GM19372 (cell line): Measurements from ENCODE around the gene KMT2C.
"Not testable (repeated sequence)": the region's sequence is repeated elsewhere in the genome, so short reads cannot be mapped to it uniquely, and the experiment has no call there.

Experiments
- ATAC-seq: cut with Tn5 transposase; IDR thresholded peaks from one replicate; pipeline ENCODE4 v1.9.1; 2021; ENCODE audit warnings: mild to moderate bottlenecking, low read depth, moderate library complexity; ENCODE audit not compliant: unreplicated experiment

Gene KMT2C

DNA sequence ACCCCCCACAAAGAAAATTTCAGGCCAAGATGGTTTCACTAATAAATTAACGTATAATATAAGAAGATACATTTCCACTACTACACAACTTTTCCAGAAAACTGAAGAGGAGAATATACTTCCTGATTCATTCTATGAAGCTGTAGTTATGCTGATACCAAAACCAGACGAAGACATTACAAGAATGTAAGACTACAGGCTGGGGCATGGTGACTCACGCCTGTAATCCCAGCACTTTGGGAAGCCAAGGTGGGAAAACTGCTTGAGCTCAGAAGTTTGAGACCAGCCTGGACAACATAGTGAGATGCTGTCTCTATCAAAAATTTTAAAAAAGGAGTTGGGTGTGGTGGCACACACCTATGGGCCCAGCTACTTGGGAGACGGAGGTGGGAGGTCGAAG lies 201.4 kb downstream of the KMT2C start:
- ATAC-seq, result not testable (repeated sequence)

GRCh38 chr7:152231089-152231488 lies 204.7 kb downstream of the KMT2C start:
- no peak for ATAC-seq

DNA sequence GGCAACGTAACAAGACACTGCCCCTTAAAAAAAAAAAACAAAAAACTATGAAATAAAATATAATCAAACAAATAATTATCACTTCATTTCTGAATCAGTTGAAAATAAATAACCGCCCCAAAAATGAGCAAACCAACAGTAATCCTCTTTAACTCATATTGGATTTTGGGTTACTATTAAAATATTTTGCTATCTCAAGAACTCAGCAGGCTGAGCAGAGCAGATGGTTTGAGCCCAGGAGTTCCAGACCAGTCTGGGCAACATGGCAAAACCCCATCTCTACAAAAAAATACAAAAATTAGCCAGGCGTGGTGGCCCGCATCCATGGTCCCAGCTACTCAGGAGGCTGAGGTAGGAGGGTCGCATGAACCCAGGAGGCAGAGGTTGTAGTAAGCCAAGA lies 216.2 kb downstream of the KMT2C start:
- ATAC-seq, result not testable (repeated sequence)

GRCh38 chr7:152208766-152209165 lies 227.0 kb downstream of the KMT2C start:
- not testable (repeated sequence) for ATAC-seq

DNA sequence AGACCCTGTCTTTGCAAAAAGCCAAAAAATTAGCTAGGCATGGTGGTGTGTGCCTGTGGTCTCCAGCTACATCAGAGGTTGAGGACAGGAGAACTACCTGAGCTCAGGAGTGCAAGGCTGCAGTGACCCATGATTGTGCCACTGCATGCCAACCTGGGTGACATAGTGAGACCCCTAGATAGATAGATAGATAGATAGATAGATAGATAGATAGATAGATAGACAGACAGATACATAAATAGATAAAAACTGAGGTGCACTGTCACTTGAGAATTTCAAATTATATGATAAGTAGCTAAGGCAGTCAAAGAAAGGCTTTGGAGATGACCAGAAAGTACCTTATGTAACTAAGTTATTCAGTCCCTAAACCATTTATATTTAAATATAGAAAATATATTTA lies 231.4 kb downstream of the KMT2C start:
- not testable (repeated sequence) for ATAC-seq

- ATAC-seq, result no peak
These were observed 232.7 kb downstream of the KMT2C start for GRCh38 chr7:152203095-152203494.

DNA sequence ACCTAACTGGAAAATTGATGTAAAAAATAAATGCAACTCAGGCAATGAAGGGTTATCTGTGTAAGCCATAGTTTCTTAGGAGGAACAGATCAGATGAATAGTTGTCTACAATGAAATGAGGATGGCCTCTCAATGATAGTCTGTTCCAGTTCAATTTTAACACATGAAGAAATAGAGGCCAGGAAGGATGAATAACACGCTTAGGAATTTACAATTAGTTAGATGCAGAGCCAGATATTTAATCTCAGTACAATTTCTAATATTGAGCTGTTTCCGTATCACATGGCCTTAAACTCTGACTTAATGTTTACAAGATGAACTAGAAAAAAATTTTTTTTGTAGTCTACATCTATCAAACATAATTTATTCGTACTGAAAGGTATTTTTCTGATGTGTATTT lies 233.7 kb downstream of the KMT2C start:
- no peak for ATAC-seq

DNA sequence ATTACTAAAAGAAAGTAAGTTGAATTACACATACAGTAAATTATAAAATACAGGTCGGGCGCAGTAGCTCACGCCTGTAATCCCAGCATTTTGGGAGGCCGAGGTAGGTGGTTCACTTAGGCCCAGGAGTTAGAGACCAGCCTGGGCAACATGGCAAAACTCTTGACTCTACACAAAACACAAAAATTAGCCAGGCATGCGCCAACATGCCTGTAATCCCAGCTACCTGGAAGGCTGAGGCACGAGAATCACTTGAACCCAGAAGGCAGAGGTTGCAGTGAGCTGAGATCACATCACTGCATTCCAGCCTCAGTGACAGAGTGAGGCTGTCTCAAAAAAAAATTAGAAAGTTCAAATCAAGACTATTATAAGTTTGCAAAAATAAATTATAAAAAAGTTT lies 235.4 kb downstream of the KMT2C start:
- ATAC-seq, result no peak

DNA sequence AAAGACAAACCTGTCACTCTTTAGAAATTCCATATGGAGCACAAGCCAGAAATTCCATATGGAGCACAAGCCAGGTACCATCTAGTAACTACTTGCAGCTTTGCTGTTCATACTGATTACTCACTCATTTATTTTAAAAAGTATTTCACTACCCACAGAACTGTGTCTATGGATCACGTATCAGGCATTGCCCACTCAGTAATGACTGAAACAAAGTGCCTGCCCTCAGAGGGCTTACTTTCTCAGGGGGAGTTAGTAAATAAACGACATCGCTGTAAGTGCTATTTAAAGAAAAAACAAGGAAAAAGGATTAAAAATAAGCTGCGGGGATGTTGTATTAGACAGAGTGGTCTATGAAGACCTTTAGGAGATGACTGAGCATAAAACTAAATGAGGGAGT lies 239.4 kb downstream of the KMT2C start:
- no peak for ATAC-seq

- ATAC-seq, result no peak
These were observed 241.9 kb downstream of the KMT2C start for GRCh38 chr7:152193880-152194279.

DNA sequence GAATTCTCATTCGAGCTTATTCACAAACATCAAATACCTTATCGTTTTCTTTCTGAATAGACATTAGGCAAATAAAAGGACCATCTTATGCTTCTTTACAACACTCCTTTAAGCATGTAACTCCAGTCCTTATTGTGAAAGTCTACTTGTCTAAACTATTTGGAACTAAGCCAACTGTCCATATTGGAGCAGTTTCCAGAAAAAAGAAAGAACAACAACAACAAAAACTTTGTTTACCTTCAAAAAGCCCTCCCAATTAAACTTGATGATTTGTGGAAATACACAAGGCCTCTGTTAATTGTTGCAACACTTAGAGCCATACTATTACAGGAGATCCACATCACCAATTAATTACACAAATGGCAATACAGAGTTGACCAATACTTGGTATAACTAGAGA lies 246.7 kb downstream of the KMT2C start:
- no peak for ATAC-seq

DNA sequence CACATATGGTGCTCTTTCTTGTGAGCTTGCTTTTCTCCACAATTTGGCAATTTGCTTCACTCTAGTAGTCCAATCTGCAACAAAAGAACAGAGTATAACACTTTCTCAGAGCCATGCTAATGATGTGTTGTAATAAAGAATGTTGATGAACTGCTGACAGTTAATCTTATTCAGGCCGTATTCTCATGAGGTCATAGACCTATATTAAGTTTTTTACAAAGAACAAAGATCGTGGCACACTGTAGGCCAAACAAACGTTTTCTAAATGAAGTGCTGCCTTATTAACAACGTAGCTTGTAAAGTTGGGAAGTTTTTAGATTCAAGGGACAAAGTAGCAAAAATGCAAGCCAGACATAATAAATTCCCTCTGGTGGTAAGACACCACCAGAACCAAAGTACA lies 250.2 kb downstream of the KMT2C start:
- ATAC-seq, result no peak

DNA sequence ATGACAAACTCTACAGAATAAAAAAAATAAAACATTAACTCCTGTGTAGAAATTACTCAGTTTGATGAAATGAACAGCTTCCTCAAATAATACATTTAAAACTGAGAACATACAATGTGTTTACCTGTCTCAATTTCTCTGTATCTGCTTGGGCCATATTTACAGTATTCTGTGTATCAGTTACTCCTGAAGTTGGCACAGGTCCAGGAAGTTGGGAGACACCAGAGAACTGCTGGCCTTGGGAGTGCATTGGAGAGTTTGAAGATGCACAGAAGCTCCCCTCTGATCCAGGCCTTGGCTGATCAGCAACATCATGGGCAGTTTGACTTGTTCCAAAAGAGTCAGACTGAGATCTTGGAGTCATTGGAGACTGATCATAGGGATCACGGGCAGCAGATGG lies 255.2 kb downstream of the KMT2C start:
- ATAC-seq, result no peak

DNA sequence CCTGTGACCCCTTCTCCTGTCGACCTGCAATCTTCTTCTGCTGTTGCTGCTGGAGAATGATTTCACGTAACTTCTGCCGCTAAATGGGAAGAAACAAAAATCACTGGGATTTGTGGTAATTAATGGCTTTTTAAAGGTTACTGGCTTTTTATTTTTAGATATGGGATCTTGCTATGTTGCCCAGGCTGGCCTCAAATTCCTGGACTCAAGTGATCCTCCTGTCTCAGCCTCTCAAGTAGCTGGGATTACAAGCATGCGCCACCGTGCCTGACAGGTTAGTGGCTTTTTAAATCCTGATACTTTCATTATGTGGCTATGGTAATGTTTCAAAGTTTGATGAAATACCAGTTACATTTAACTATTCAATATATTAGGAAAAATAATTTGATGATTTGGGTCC lies 255.8 kb downstream of the KMT2C start:
- no peak for ATAC-seq

DNA sequence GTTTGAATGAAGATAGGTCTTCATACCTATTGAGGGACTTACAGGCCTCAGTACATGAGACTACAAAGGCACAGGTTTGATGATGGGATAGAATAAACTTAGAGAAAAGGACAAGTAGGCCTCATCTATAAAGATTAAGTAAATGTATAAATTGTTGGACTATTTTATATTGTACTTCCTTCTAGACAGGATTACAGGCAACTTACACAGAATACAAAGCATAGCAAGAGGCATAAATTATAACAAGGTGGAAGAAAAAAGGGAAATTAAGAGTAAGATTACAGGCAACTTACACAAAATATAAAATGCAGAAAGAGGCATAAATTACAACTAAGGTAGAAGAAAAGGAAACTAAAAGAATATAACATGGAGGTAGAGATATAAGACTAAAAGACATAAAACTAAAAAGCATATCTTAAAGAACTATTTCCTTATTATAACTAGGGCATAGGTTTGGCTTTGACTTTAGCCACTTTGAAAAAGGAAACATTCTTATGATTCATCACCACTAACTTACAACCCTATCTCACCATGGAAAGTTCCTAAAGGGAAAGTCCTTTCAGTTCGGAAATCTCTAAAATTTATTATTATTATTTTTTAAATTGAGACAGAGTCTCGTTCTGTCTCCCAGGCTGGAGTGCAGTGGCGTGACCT lies 257.3 kb downstream of the KMT2C start:
- no peak for ATAC-seq

DNA sequence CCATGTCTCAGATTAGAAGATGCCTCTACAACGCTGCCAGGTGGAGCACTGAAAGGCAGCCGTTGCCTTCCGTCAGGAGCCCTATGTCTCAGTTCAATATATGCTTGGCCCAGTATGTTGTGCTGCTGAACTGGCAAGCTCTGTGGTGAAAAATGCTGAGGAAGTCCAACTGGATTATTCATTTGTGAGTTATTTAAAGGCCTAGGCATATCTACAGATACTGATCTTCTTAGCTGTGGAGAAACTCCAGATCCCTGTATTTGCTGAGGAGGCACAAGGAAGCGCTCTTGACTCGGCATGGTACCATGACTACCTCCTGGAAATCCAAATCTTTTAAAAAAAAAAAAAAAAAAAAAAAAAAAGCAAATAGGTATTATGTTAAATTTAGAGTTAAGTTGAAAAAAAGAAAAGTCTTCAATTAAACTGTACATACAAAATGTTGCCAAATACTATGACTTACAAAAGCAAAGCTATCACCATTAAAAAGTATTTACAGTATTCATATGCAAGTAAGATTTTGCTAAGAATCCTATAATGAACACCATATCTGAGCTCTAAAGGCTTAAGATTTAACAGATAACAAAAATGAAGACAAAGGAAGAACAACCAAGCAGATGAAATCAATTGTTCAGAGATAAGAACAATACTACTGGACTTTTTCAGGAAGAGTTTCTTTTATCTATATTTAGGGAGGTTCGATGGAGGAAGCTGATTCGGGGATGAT lies 258.0 kb downstream of the KMT2C start:
- ATAC-seq, result no peak

GRCh38 chr7:152176797-152177196 lies 259.0 kb downstream of the KMT2C start:
- ATAC-seq, result peak; percentile 70

GRCh38 chr7:152173372-152174070 lies 262.3 kb downstream of the KMT2C start:
- ATAC-seq, result no peak

DNA sequence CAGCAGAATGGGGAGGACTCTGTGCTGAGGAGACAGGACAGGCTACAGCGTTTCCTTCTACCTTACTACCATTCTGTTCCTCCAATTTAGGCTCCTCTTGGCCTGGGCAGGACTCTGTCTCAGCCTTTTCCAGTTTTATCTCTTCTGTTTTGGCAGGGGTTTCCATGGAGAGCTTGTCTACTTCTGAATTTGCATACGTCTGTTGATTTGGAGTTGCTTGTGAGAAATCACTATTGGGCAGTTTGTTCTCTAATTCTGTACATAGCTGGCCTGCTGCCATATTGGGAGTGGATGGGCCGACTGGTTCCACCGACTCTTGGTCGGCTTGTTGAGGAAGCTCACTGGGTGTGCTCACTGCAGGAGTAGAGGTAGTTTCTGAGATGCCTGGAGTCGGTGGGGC lies 273.5 kb downstream of the KMT2C start:
- no peak for ATAC-seq

DNA sequence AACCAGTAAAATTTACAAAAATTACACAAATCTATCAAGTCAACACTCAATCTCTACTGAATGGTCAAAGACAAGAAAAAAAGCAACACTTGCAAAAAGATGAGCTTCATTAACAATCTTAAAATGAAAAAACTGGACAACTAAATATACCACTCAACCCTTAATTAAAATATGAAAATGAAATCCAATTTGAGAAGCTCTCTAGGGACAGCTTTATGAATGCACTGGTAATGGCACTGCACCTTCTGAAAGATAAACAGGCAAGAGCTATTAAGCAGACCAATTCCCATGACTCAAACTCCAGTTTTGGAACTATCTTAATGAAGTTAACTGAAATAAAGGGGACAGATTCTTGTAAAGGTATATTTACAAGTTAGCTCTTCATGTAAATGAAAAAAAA lies 274.6 kb downstream of the KMT2C start:
- no peak for ATAC-seq

DNA sequence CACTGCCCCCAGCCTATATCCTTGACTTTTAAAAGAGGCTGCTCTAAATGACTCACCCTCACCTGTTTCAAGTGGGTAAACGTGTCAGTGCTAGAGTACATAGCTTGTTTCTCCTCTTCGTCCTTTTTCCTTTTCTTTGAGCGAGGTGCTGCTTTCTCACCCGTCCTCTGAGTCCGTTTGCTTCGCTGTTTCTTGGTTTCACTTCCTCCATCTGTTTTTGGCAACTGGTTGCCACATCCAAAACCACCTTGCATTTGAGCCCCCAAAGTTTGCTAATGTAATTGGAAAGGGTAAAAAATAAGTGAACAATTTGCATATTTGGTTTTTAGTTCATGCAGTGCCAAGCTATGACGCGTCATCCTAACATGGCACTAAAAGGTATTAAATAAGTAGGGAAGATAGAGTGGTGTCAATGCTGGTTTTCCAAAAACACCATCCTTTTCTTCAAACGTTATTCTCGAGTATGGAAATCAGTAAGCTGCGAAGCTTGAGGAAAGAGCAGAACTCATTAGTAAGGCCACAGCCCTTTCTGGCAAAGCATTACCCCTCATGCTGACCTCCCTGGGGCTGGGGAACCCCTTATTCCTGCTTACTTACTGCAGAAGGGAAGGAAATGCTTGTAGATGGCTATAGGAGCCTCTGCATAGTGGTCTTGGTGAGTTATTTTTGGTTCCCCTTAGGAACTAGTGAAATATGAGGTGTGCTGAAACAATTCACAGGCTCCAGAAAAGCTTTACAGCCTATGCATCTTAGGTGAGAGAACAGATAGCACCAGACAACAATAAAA lies 276.8 kb downstream of the KMT2C start:
- ATAC-seq, result peak; percentile 86
